ENCODE data around the gene CD300A. TPM values are rescaled to one million over a fixed set of nuclear protein-coding genes. Genes with fewer than 3 reads are reported as not detected.

CD300A gene
- 1 to 10 TPM; 2.2 to 2.4 TPM for total RNA-seq

DNA sequence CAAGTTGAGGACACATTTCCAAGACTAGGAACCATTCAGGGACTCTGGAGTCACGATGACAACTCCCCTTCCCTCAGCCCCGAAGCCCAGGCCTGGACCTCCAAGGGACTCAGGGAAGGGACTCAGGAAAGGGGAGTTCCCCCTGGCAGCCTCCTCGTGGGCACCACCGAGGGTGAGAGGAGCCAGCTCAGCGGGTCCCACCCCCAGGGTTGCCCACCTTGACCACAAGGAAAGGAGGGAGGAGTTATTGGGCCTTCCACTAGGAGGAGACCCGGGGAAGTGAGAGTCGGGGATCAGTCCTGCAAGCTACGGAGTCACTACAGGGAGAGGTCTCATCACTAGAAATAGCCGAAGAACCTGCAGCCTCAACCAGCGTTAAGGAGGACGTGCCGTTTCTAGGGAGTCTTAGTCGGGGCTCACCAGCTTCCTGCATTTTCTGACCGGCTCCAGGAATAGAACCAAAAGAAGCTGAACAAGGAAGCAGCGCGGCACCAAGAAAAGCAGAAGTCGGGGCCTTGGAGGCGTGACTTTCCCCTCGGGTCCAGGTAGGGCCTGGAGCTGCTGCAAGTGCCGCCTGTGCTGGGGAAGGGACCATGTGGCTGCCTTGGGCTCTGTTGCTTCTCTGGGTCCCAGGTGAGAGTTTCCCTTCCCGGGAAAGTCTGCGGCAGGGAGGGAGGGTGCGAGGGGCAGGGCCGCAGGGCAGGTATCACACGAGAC, at the start of gene CD300A:
Gene CD300A, plus strand, starts transcription at position 524 of the 717 bp plus-strand sequence. Its CDS starts 70 bp downstream, at position 594.
- no peaks in the 10 kb centered on the region for H3K9me3 Mint-ChIP-seq
- POLR2A ChIA-PET = no interaction called here
- H3K36me3 Mint-ChIP-seq (ENCODE audit: low read depth) = no peaks in the 10 kb centered on the region
- CTCF ChIA-PET = interaction anchor here (1.1 to 1.8 kb wide), 2 partner anchors 9 to 27 kb away, joined by 3 to 4 read pairs; no protein-coding TSS in a partner anchor
- no peaks in the 10 kb centered on the region for H3K27me3 Mint-ChIP-seq
- no peak within 1 kb of the TSS for H3K4me3 Mint-ChIP-seq
- H3K4me1 Mint-ChIP-seq (ENCODE audit: low read depth) = peaks cover 41% of the 10 kb centered on the region
- TF ChIP-seq CTCF (IDR thresholded peaks at IDR 0.05) = no peak
- intact Hi-C loops (cut with micrococcal nuclease) = no loop called here
- no peak for ATAC-seq
- no peak for DNase-seq
- H3K27ac Mint-ChIP-seq = peak within 1 kb of the TSS; percentile 63

GRCh38 chr17:74417178-74418045, 49.0 kb upstream of the CD300A start:
- no peaks in the 10 kb centered on the region for H3K4me1 Mint-ChIP-seq (ENCODE audit: low read depth)
- peaks cover 3% of the 10 kb centered on the region for H3K27me3 Mint-ChIP-seq
- TF ChIP-seq CTCF (IDR thresholded peaks at IDR 0.05) = no peak
- H3K9me3 Mint-ChIP-seq = no peaks in the 10 kb centered on the region
- no peak overlapping the region for H3K27ac Mint-ChIP-seq
- H3K36me3 Mint-ChIP-seq (ENCODE audit: low read depth) = no peaks in the 10 kb centered on the region
- ChIA-PET CTCF (interaction anchor here (1.1 to 1.5 kb wide), 3 partner anchors 21 to 40 kb away, joined by 3 to 5 read pairs (median 4); no protein-coding TSS in a partner anchor), POLR2A (interaction anchor here (0.5 to 0.9 kb wide), 2 partner anchors 9 to 33 kb away, joined by 3 read pairs; no protein-coding TSS in a partner anchor)
- H3K4me3 Mint-ChIP-seq = no peak overlapping the region
- intact Hi-C loops (cut with micrococcal nuclease) = no loop called here
- ATAC-seq (peak; percentile 83), DNase-seq (peak; percentile 27)

GRCh38 chr17:74419928-74420411, 46.5 kb upstream of the CD300A start:
- Mint-ChIP-seq H3K27ac (no peak overlapping the region), H3K36me3 (ENCODE audit: low read depth) (no peaks in the 10 kb centered on the region), H3K4me3 (no peak overlapping the region), H3K4me1 (ENCODE audit: low read depth) (no peaks in the 10 kb centered on the region), H3K27me3 (peaks cover 5% of the 10 kb centered on the region), H3K9me3 (no peaks in the 10 kb centered on the region)
- DNase-seq (no peak), ATAC-seq (no peak)
- intact Hi-C loops (cut with micrococcal nuclease) = no loop called here
- ChIA-PET CTCF (no interaction called here), POLR2A (no interaction called here)
- TF ChIP-seq CTCF (IDR thresholded peaks at IDR 0.05) = no peak

- DNase-seq (no peak), ATAC-seq (no peak)
- intact Hi-C loops (cut with micrococcal nuclease) = no loop called here
- TF ChIP-seq CTCF (IDR thresholded peaks at IDR 0.05) = no peak
- peaks cover 5% of the 10 kb centered on the region for H3K27me3 Mint-ChIP-seq
- no peaks in the 10 kb centered on the region for H3K9me3 Mint-ChIP-seq
- H3K4me3 Mint-ChIP-seq = no peak overlapping the region
- ChIA-PET POLR2A (no interaction called here), CTCF (interaction anchor here (0.9 to 2.6 kb wide), 4 partner anchors 13 to 56 kb away, joined by 3 to 10 read pairs (median 5); no protein-coding TSS in a partner anchor)
- no peak overlapping the region for H3K27ac Mint-ChIP-seq
- H3K36me3 Mint-ChIP-seq (ENCODE audit: low read depth) = no peaks in the 10 kb centered on the region
- no peaks in the 10 kb centered on the region for H3K4me1 Mint-ChIP-seq (ENCODE audit: low read depth)
These were observed 42.3 kb upstream of the CD300A start for GRCh38 chr17:74424117-74424516.

Measured in activated CD8-positive, alpha-beta T cell treated with anti-CD3 and anti-CD28 coated beads for 36 hours (primary cell).